PC-3 (cell line): ENCODE data around the gene RHOB. TPM values are rescaled to one million over a fixed set of nuclear protein-coding genes. Genes with fewer than 3 reads are reported as not detected.

Experiments used
- ATAC-seq: fragments of 200-7000 bp; cut with Tn5 transposase; 2 replicates; pipeline ENCODE4 v1.9.1; 2020; ENCODE audit warnings: mild to moderate bottlenecking, moderate library complexity
- BruUV-seq: library from RNA; stranded (reverse); fragments of 400-500 nt; replicated peaks from 2 replicates; lab custom pipeline; 2021; lab: Mats Ljungman, UMichigan
- CTCF ChIA-PET: fragments of 300-600 bp; sonication (Branson Sonifier 250); formaldehyde crosslinking; loops from one replicate; lab custom pipeline; 2022; ENCODE audit warnings: antibody characterized with exemption; lab: Charles Lee
- POLR2A ChIA-PET: fragments of 300-600 bp; sonication (Branson Sonifier 250); formaldehyde crosslinking; loops from one replicate; lab custom pipeline; 2022; ENCODE audit warnings: antibody characterized with exemption; ENCODE audit not compliant: unreplicated experiment; lab: Charles Lee
- DNase-seq: peaks from one replicate; pipeline ENCODE4 v3.0.0-alpha.2; 2015
- H2AFZ ChIP-seq: fragments of 300-600 bp; sonication (generic); 2 replicates; pipeline ENCODE4 v1.6.0; 2016; ENCODE audit warnings: antibody characterized with exemption, low read length
- H3F3A ChIP-seq: fragments of 300-600 bp; sonication (generic); one replicate; pipeline ENCODE4 v1.6.0; 2017; ENCODE audit warnings: antibody characterized with exemption, low read length, control low read depth, mild to moderate bottlenecking; ENCODE audit not compliant: unreplicated experiment
- H3K27ac ChIP-seq: fragments of 300-600 bp; sonication (generic); 2 replicates; pipeline ENCODE4 v1.5.1; 2016; ENCODE audit warnings: mild to moderate bottlenecking, low read length
- H3K27me3 ChIP-seq: fragments of 300-600 bp; sonication (generic); 2 replicates; pipeline ENCODE4 v1.6.1; 2016; ENCODE audit warnings: low read length, mixed read lengths
- H3K36me3 ChIP-seq: fragments of 300-600 bp; sonication (generic); 2 replicates; pipeline ENCODE4 v1.6.1; 2016; ENCODE audit warnings: low read depth, mixed run types, low read length, mixed read lengths
- H3K4me1 ChIP-seq: fragments of 300-600 bp; sonication (generic); 2 replicates; pipeline ENCODE4 v1.5.1; 2016; ENCODE audit warnings: low read length; ENCODE audit not compliant: insufficient read depth
- H3K4me2 ChIP-seq: fragments of 300-600 bp; sonication (generic); 2 replicates; pipeline ENCODE4 v1.6.0; 2016; ENCODE audit warnings: low read length
- H3K4me3 ChIP-seq: fragments of 300-600 bp; sonication (generic); 2 replicates; pipeline ENCODE4 v1.5.1; 2016; ENCODE audit warnings: mild to moderate bottlenecking, low read length, mixed read lengths
- H3K79me2 ChIP-seq: fragments of 300-600 bp; sonication (generic); 2 replicates; pipeline ENCODE4 v1.6.1; 2017; ENCODE audit warnings: low read length, mixed read lengths
- H3K9ac ChIP-seq: fragments of 300-600 bp; sonication (generic); 2 replicates; pipeline ENCODE4 v1.6.0; 2016; ENCODE audit warnings: mild to moderate bottlenecking, low read length
- H3K9me2 ChIP-seq: fragments of 300-600 bp; sonication (generic); replicated peaks from 2 replicates; pipeline ENCODE4 v1.6.1; 2016; ENCODE audit warnings: mixed run types, low read length, mixed read lengths
- H3K9me3 ChIP-seq: fragments of 300-600 bp; sonication (generic); 2 replicates; pipeline ENCODE4 v1.6.1; 2016; ENCODE audit warnings: low read length, mixed read lengths
- H4K20me1 ChIP-seq: fragments of 300-600 bp; sonication (generic); 2 replicates; pipeline ENCODE4 v1.6.1; 2016; ENCODE audit warnings: low read length, mixed read lengths
- CTCF ChIP-seq: fragments of 300-600 bp; sonication (generic); conservative IDR thresholded peaks from 2 replicates; pipeline ENCODE4 v1.5.1; 2017; ENCODE audit warnings: antibody characterized with exemption, low read depth, mild to moderate bottlenecking, low read length
- EZH2 ChIP-seq: fragments of 300-600 bp; sonication (generic); IDR thresholded peaks from one replicate; pipeline ENCODE4 v1.6.1; 2017; ENCODE audit warnings: antibody characterized with exemption, mild to moderate bottlenecking, low read length; ENCODE audit not compliant: unreplicated experiment
- EZH2phosphoT487 ChIP-seq: fragments of 300-600 bp; sonication (generic); IDR thresholded peaks from 2 replicates; pipeline ENCODE4 v1.6.1; 2018; ENCODE audit warnings: mild to moderate bottlenecking, antibody characterized with exemption, low read length, borderline replicate concordance
- intact Hi-C: fragments of 100-400 bp; cut with micrococcal nuclease; formaldehyde crosslinking; loops from 2 replicates; pipeline ENCODE4 v1.9.0; 2023
- total RNA-seq: library from RNA; depleted of rRNA; stranded (reverse); fragments of >200 nt; gene quantifications from 2 replicates; pipeline ENCODE4 v1.2.3, GENCODE V29; 2014

RHOB gene
- total RNA-seq, 1 experiment from 2014 or later, result 88.5 TPM

GRCh38 chr2:20456116-20456571, 9.3 kb downstream of the RHOB start:
- DNase-seq, result no peak
- intact Hi-C loops, result no loop called here
- no peaks in the 10 kb centered on the region for H3K9me2 ChIP-seq
- ATAC-seq, result no peak
- no peak overlapping the region for H3K27ac ChIP-seq
- H3F3A ChIP-seq, result no peaks in the 10 kb centered on the region
- no TSS peak for BruUV-seq
- no peaks in the 10 kb centered on the region for H3K36me3 ChIP-seq
- no peak overlapping the region for H2AFZ ChIP-seq
- H3K9ac ChIP-seq, result no peak overlapping the region
- no peaks in the 10 kb centered on the region for H3K79me2 ChIP-seq
- ChIA-PET POLR2A (no interaction called here), CTCF (no interaction called here)
- no peaks in the 10 kb centered on the region for H3K9me3 ChIP-seq
- H3K4me3 ChIP-seq, result no peak overlapping the region
- no peaks in the 10 kb centered on the region for H3K27me3 ChIP-seq
- H3K4me1 ChIP-seq, result no peaks in the 10 kb centered on the region
- no peak for TF ChIP-seq CTCF
- no peak for TF ChIP-seq EZH2
- TF ChIP-seq EZH2phosphoT487, result no peak
- no peaks in the 10 kb centered on the region for H4K20me1 ChIP-seq
- H3K4me2 ChIP-seq, result no peak overlapping the region

GRCh38 chr2:20456636-20457426, 10.0 kb downstream of the RHOB start:
- ChIA-PET POLR2A (no interaction called here), CTCF (no interaction called here)
- intact Hi-C loops, result no loop called here

More at GRCh38 chr2:20456636-20457426, 10.0 kb downstream of the RHOB start:
- Histone ChIP-seq H4K20me1 (no peaks in the 10 kb centered on the region), H3K9ac (no peak overlapping the region), H3K27me3 (no peaks in the 10 kb centered on the region), H3K27ac (no peak overlapping the region), H3F3A (no peaks in the 10 kb centered on the region), H2AFZ (no peak overlapping the region), H3K4me1 (no peaks in the 10 kb centered on the region), H3K9me3 (no peaks in the 10 kb centered on the region), H3K79me2 (no peaks in the 10 kb centered on the region), H3K4me3 (no peak overlapping the region), H3K36me3 (no peaks in the 10 kb centered on the region), H3K4me2 (no peak overlapping the region), H3K9me2 (no peaks in the 10 kb centered on the region)
- ATAC-seq, result no peak
- no peak for DNase-seq
- BruUV-seq, result no TSS peak
- no peak for TF ChIP-seq EZH2
- no peak for TF ChIP-seq EZH2phosphoT487
- TF ChIP-seq CTCF, result no peak
